ENCODE results near the gene EID2B.

Gene EID2B, protein sequence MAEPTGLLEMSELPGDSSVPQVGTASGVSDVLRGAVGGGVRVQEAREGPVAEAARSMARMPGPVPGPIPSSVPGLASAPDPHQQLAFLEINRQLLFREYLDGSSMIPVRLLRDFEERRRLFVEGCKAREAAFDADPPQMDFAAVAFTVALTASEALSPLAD

DNA sequence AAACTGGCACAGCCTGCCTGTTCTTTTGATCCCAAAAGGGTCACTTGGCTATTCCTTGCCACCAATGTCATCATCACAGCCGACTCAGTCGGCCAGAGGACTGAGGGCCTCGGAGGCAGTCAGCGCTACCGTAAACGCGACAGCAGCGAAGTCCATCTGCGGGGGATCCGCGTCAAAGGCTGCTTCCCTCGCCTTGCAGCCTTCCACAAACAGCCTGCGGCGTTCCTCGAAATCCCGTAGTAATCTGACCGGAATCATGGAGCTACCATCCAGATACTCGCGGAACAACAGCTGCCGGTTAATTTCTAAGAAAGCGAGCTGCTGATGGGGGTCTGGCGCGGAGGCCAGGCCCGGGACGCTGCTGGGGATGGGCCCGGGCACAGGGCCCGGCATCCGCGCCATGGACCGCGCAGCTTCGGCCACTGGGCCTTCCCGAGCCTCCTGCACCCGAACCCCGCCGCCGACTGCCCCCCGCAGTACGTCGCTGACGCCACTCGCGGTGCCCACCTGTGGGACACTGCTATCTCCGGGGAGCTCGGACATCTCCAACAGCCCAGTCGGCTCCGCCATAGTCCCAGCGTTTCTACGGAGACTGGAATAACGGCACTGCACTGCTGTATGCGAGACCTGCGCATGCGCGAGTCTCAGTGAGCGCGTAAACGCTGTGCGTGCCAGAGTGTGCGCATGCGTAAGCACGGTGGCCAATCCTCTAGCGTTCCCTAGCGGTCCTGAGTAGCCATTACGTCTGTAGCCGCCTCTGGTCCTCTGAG, at the start of gene EID2B:
Gene EID2B (minus strand): TSS at position 620 of the 770 bp plus-strand sequence. CDS start 50 bp downstream, at position 570.
- TF ChIP-seq, protein P1, sequence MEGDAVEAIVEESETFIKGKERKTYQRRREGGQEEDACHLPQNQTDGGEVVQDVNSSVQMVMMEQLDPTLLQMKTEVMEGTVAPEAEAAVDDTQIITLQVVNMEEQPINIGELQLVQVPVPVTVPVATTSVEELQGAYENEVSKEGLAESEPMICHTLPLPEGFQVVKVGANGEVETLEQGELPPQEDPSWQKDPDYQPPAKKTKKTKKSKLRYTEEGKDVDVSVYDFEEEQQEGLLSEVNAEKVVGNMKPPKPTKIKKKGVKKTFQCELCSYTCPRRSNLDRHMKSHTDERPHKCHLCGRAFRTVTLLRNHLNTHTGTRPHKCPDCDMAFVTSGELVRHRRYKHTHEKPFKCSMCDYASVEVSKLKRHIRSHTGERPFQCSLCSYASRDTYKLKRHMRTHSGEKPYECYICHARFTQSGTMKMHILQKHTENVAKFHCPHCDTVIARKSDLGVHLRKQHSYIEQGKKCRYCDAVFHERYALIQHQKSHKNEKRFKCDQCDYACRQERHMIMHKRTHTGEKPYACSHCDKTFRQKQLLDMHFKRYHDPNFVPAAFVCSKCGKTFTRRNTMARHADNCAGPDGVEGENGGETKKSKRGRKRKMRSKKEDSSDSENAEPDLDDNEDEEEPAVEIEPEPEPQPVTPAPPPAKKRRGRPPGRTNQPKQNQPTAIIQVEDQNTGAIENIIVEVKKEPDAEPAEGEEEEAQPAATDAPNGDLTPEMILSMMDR (IDR thresholded peaks at IDR 0.05; ENCODE audit: low read depth, low read length, missing control alignments) = peak; percentile 100
- DNase-seq (ENCODE audit: low read depth) = peak; percentile 90
- peak within 1 kb of the TSS; percentile 86 for H3K4me3 ChIP-seq (ENCODE audit: low read depth, low read length)

DNA sequence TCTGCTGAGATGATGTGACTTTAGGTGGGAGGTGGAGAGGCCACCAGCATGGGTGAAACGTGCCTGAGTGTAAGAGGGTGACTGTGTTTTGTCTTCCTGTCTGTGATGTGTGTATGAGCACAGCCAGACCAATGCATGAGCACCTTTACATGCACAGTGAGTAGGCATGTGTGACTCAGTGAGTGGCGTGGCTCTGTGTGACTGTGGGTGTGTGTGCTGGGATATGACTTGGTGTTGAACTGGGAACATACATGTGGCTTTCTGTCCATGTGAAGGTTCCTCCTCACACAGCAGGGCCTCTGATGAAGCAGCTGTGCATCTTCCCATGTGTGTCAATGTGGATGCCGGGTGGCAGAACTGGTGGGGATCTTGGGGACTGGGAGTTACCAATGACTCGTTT, 49.8 kb upstream of the EID2B start:
- H3K4me3 ChIP-seq (ENCODE audit: low read depth, low read length) = no peak overlapping the region
- TF ChIP-seq, protein P1 (IDR thresholded peaks at IDR 0.05; ENCODE audit: low read depth, low read length, missing control alignments) = no peak
- no peak for DNase-seq (ENCODE audit: low read depth)

DNA sequence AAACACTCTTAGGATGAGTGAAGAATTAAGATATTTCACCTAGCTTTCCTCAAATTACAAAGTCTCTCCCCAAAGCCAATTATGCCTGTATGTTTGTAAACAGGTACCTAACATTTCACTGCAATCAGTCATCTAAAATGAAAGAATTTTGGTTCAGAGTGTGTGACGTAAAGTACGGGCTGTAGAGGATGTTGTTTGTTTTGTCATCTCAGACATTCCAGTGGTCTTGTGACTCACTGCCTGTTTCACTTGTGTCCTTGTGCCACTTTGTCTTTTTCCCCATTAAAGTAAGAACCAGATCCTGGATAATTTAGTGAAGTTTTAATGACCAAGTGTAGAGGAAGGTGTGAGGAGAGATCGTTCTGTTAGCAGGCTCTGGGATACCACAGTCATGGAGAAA, 36.0 kb upstream of the EID2B start:
- H3K4me3 ChIP-seq (ENCODE audit: low read depth, low read length) = no peak overlapping the region
- no peak for DNase-seq (ENCODE audit: low read depth)
- TF ChIP-seq, protein P1 (IDR thresholded peaks at IDR 0.05; ENCODE audit: low read depth, low read length, missing control alignments) = no peak

DNA sequence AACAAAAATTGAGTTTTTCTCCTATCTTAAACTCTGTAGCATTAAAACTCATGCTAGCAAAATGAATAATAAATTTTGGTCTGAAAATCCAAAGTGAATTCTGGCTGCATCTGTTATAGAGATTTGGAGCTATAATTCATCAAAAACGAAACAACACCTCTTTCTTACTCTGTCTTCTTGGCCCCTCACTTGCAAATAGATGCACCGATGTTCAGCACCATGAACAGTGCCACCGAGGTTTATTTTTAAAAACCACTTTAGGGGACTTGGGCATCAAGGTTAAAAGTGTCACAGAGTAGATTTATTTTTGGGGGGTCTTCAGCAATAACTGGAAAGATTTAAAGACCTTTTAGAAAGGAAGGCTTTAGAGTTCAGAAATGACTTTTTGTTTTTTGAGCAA, 33.4 kb upstream of the EID2B start:
- H3K4me3 ChIP-seq (ENCODE audit: low read depth, low read length) = no peak overlapping the region
- DNase-seq (ENCODE audit: low read depth) = no peak
- TF ChIP-seq, protein P1 (IDR thresholded peaks at IDR 0.05; ENCODE audit: low read depth, low read length, missing control alignments) = no peak

DNA sequence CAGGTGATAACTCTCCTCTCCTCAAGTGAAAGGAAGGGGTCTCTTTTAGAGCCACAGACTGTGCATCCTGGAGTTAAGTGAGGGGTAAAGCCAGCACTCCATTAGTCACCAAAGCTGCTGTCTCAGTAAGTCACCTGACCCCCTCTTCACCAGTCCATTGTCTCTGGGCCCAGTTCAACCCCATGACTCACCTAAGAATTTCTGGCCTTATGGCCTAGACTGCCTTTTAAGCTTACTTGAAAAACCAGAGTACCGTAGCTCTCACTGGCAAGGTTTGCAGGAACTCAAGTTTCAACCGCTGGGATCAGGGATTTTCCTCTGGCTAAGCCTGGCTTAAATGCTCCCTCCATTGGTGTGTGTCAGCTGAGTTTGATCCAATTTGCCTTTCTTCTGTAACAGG, 30.8 kb upstream of the EID2B start:
- H3K4me3 ChIP-seq (ENCODE audit: low read depth, low read length) = no peak overlapping the region
- DNase-seq (ENCODE audit: low read depth) = no peak
- TF ChIP-seq, protein P1 (IDR thresholded peaks at IDR 0.05; ENCODE audit: low read depth, low read length, missing control alignments) = no peak

DNA sequence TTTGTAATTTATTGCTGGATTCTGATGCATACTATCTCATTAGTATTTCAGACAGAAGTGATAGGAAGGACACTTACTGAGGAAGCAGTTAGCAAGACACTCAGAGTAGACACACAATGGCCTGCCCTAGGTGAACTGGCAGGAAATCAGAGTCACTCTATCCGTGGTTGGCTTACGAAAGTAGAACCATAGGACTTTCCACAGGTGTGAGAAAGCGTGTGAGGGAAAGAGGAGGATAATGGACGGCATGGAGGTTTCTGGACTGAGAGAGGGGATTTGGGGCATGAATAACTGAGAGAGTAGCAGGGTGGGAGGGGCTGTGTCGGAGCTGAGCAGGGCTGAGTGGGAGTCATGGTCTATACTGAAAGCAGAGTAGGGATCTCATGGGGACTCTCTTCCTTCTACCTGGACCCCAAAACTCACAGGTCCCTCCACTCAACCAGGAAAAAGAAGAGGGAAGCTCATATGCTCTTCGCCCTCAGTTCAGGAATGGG, 26.0 kb upstream of the EID2B start:
- peak overlapping the region; percentile 23; the same call in 1 of the 2 replicates for H3K4me3 ChIP-seq (ENCODE audit: low read depth, low read length)
- TF ChIP-seq, protein P1 (IDR thresholded peaks at IDR 0.05; ENCODE audit: low read depth, low read length, missing control alignments) = no peak
- no peak for DNase-seq (ENCODE audit: low read depth)

Measured in GM12864 (cell line).